Measurements from ENCODE around the gene SLC41A3. TPM values are rescaled to one million over a fixed set of nuclear protein-coding genes. Genes with fewer than 3 reads are reported as not detected.

SLC41A3 gene
- total and polyA plus RNA-seq, 2 experiments from 2014 or later = 19.8 to 56.0 TPM

GRCh38 chr3:126014252-126014651 lies 69.7 kb downstream of the SLC41A3 start:
- DNase-seq = peak; percentile 73

GRCh38 chr3:126013751-126014156 lies 70.2 kb downstream of the SLC41A3 start:
- TF ChIP-seq EZH2 (IDR thresholded peaks at IDR 0.05; ENCODE audit: insufficient read depth, poor library complexity, severe bottlenecking) (no peak), EZH2phosphoT487 (IDR thresholded peaks at IDR 0.05; ENCODE audit: insufficient read depth, low read depth) (no peak)
- no peaks in the 10 kb centered on the region for H4K20me1 ChIP-seq (ENCODE audit: insufficient read depth)
- no peaks in the 10 kb centered on the region for H3K9me3 ChIP-seq (ENCODE audit: low read depth)
- no peaks in the 10 kb centered on the region for H3F3A ChIP-seq (ENCODE audit: insufficient read depth)
- no peak overlapping the region for H3K9ac ChIP-seq
- no peaks in the 10 kb centered on the region for H3K9me2 ChIP-seq (ENCODE audit: insufficient read depth)
- H3K27me3 ChIP-seq (replicated peaks; ENCODE audit: insufficient read depth) = no peaks in the 10 kb centered on the region
- no peaks in the 10 kb centered on the region for H3K36me3 ChIP-seq (ENCODE audit: low read depth)
- H3K4me2 ChIP-seq (ENCODE audit: unreplicated experiment) = no peak overlapping the region
- H3K27ac ChIP-seq = no peak overlapping the region
- no peak overlapping the region for H2AFZ ChIP-seq
- DNase-seq = no peak
- no peaks in the 10 kb centered on the region for H3K79me2 ChIP-seq (ENCODE audit: insufficient read depth)
- peaks cover 10% of the 10 kb centered on the region for H3K4me1 ChIP-seq (ENCODE audit: insufficient read depth)
- WGBS, 2 experiments (ENCODE audit: low coverage in 1 of 2, low lambda C conversion rate in 2 of 2, missing lambda C conversion rate in 2 of 2) = 93 to 95% methylated on average over 8 of the region's 8 CpGs
- in situ Hi-C loops (cut with MboI) = no loop called here
- no peak overlapping the region for H3K4me3 ChIP-seq

More at GRCh38 chr3:126014252-126014651, 69.7 kb downstream of the SLC41A3 start:
- Histone ChIP-seq H3K36me3 (ENCODE audit: low read depth) (no peaks in the 10 kb centered on the region), H3K4me1 (ENCODE audit: insufficient read depth) (peaks cover 10% of the 10 kb centered on the region), H3K27ac (no peak overlapping the region), H3K27me3 (replicated peaks; ENCODE audit: insufficient read depth) (no peaks in the 10 kb centered on the region), H3K4me2 (ENCODE audit: unreplicated experiment) (no peak overlapping the region), H4K20me1 (ENCODE audit: insufficient read depth) (no peaks in the 10 kb centered on the region), H2AFZ (no peak overlapping the region), H3K9me2 (ENCODE audit: insufficient read depth) (no peaks in the 10 kb centered on the region), H3K79me2 (ENCODE audit: insufficient read depth) (no peaks in the 10 kb centered on the region), H3K4me3 (no peak overlapping the region), H3K9me3 (ENCODE audit: low read depth) (no peaks in the 10 kb centered on the region), H3F3A (ENCODE audit: insufficient read depth) (no peaks in the 10 kb centered on the region), H3K9ac (no peak overlapping the region)
- TF ChIP-seq EZH2phosphoT487 (IDR thresholded peaks at IDR 0.05; ENCODE audit: insufficient read depth, low read depth) (no peak), EZH2 (IDR thresholded peaks at IDR 0.05; ENCODE audit: insufficient read depth, poor library complexity, severe bottlenecking) (no peak)
- 11 to 16% methylated on average over 4 of the region's 4 CpGs for WGBS, 2 experiments (ENCODE audit: low coverage in 1 of 2, low lambda C conversion rate in 2 of 2, missing lambda C conversion rate in 2 of 2)
- in situ Hi-C loops (cut with MboI) = no loop called here

- no peak for DNase-seq
- no peaks in the 10 kb centered on the region for H4K20me1 ChIP-seq (ENCODE audit: insufficient read depth)
- no peak overlapping the region for H3K4me3 ChIP-seq
- in situ Hi-C loops (cut with MboI) = no loop called here
- H3K9ac ChIP-seq = no peak overlapping the region
- H3K79me2 ChIP-seq (ENCODE audit: insufficient read depth) = no peaks in the 10 kb centered on the region
- peaks cover 23% of the 10 kb centered on the region for H3K4me1 ChIP-seq (ENCODE audit: insufficient read depth)
- TF ChIP-seq EZH2 (IDR thresholded peaks at IDR 0.05; ENCODE audit: insufficient read depth, poor library complexity, severe bottlenecking) (no peak), EZH2phosphoT487 (IDR thresholded peaks at IDR 0.05; ENCODE audit: insufficient read depth, low read depth) (no peak)
- 91 to 93% methylated on average over 3 of the region's 3 CpGs for WGBS, 2 experiments (ENCODE audit: low coverage in 1 of 2, low lambda C conversion rate in 2 of 2, missing lambda C conversion rate in 2 of 2)
- no peaks in the 10 kb centered on the region for H3K36me3 ChIP-seq (ENCODE audit: low read depth)
- no peaks in the 10 kb centered on the region for H3K9me3 ChIP-seq (ENCODE audit: low read depth)
- H3K27me3 ChIP-seq (replicated peaks; ENCODE audit: insufficient read depth) = no peaks in the 10 kb centered on the region
- peaks cover 19% of the 10 kb centered on the region for H3F3A ChIP-seq (ENCODE audit: insufficient read depth)
- no peak overlapping the region for H2AFZ ChIP-seq
- H3K4me2 ChIP-seq (ENCODE audit: unreplicated experiment) = no peak overlapping the region
- no peaks in the 10 kb centered on the region for H3K9me2 ChIP-seq (ENCODE audit: insufficient read depth)
- H3K27ac ChIP-seq = no peak overlapping the region
Observed at GRCh38 chr3:126009181-126009580, 74.7 kb downstream of the SLC41A3 start.

GRCh38 chr3:126008219-126008618 lies 75.7 kb downstream of the SLC41A3 start:
- no peak overlapping the region for H2AFZ ChIP-seq
- H3K79me2 ChIP-seq (ENCODE audit: insufficient read depth) = no peaks in the 10 kb centered on the region
- H3F3A ChIP-seq (ENCODE audit: insufficient read depth) = peaks cover 19% of the 10 kb centered on the region
- no peak overlapping the region for H3K4me3 ChIP-seq
- no peaks in the 10 kb centered on the region for H4K20me1 ChIP-seq (ENCODE audit: insufficient read depth)
- TF ChIP-seq EZH2phosphoT487 (IDR thresholded peaks at IDR 0.05; ENCODE audit: insufficient read depth, low read depth) (no peak), EZH2 (IDR thresholded peaks at IDR 0.05; ENCODE audit: insufficient read depth, poor library complexity, severe bottlenecking) (no peak)
- no peak overlapping the region for H3K27ac ChIP-seq
- no peaks in the 10 kb centered on the region for H3K9me2 ChIP-seq (ENCODE audit: insufficient read depth)
- H3K4me1 ChIP-seq (ENCODE audit: insufficient read depth) = peaks cover 19% of the 10 kb centered on the region
- no peaks in the 10 kb centered on the region for H3K27me3 ChIP-seq (replicated peaks; ENCODE audit: insufficient read depth)
- in situ Hi-C loops (cut with MboI) = no loop called here
- no peak overlapping the region for H3K4me2 ChIP-seq (ENCODE audit: unreplicated experiment)
- WGBS, 2 experiments (ENCODE audit: low coverage in 1 of 2, low lambda C conversion rate in 2 of 2, missing lambda C conversion rate in 2 of 2) = 100% methylated on average over 3 of the region's 3 CpGs
- no peaks in the 10 kb centered on the region for H3K9me3 ChIP-seq (ENCODE audit: low read depth)
- no peak overlapping the region for H3K9ac ChIP-seq
- no peak for DNase-seq
- H3K36me3 ChIP-seq (ENCODE audit: low read depth) = no peaks in the 10 kb centered on the region

- Histone ChIP-seq H3K27me3 (replicated peaks; ENCODE audit: insufficient read depth) (no peaks in the 10 kb centered on the region), H3K4me3 (no peak overlapping the region), H3K4me2 (ENCODE audit: unreplicated experiment) (peak overlapping the region; percentile 50), H3K79me2 (ENCODE audit: insufficient read depth) (no peaks in the 10 kb centered on the region), H3K9ac (no peak overlapping the region), H3F3A (ENCODE audit: insufficient read depth) (peaks cover 19% of the 10 kb centered on the region), H2AFZ (no peak overlapping the region), H3K9me3 (ENCODE audit: low read depth) (no peaks in the 10 kb centered on the region), H3K36me3 (ENCODE audit: low read depth) (no peaks in the 10 kb centered on the region), H3K27ac (peak overlapping the region; percentile 41), H4K20me1 (ENCODE audit: insufficient read depth) (no peaks in the 10 kb centered on the region), H3K4me1 (ENCODE audit: insufficient read depth) (peaks cover 19% of the 10 kb centered on the region), H3K9me2 (ENCODE audit: insufficient read depth) (no peaks in the 10 kb centered on the region)
- 0% methylated on average over 3 of the region's 3 CpGs for WGBS, 2 experiments (ENCODE audit: low coverage in 1 of 2, low lambda C conversion rate in 2 of 2, missing lambda C conversion rate in 2 of 2)
- in situ Hi-C loops (cut with MboI) = no loop called here
- DNase-seq = peak; percentile 89
- TF ChIP-seq EZH2phosphoT487 (IDR thresholded peaks at IDR 0.05; ENCODE audit: insufficient read depth, low read depth) (no peak), EZH2 (IDR thresholded peaks at IDR 0.05; ENCODE audit: insufficient read depth, poor library complexity, severe bottlenecking) (no peak)
Observed at GRCh38 chr3:126005951-126006350, 78.0 kb downstream of the SLC41A3 start.
